ENCODE measurements around the gene NPW.
"Not testable (repeated sequence)": the region's sequence is repeated elsewhere in the genome, so short reads cannot be mapped to it uniquely, and the experiment has no call there.

Gene NPW

DNA sequence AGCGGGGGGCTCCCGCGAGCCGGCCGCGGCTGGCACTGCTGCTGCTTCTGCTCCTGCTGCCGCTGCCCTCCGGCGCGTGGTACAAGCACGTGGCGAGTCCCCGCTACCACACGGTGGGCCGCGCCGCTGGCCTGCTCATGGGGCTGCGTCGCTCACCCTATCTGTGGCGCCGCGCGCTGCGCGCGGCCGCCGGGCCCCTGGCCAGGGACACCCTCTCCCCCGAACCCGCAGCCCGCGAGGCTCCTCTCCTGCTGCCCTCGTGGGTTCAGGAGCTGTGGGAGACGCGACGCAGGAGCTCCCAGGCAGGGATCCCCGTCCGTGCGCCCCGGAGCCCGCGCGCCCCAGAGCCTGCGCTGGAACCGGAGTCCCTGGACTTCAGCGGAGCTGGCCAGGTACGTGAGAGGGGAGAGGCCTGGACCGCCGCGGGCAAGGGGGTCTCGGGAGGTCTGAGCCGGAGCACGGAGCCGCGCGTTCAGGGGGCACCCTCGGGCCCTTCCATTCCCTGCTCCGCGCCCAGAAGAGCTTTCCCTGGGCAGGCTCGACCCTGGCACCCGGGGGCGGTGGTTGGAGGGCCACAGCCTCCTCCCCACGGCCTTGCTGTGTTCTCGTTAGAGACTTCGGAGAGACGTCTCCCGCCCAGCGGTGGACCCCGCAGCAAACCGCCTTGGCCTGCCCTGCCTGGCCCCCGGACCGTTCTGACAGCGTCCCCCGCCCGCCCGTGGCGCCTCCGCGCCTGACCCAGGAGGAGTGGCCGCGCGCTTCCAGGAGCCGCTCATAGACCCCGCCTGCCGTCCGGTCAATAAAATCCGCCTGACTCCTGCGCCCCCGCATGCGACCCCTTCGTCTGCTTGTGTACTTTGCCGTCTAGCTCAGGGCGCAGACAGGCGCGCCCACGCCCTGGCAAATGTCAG lies 591 bp downstream of the NPW start:
- no peak for DNase-seq (ENCODE audit: low read depth in 2 of 2)

GRCh38 chr16:2022723-2023091 lies 3.1 kb downstream of the NPW start:
- DNase-seq (ENCODE audit: low read depth in 2 of 2), result no peak

DNA sequence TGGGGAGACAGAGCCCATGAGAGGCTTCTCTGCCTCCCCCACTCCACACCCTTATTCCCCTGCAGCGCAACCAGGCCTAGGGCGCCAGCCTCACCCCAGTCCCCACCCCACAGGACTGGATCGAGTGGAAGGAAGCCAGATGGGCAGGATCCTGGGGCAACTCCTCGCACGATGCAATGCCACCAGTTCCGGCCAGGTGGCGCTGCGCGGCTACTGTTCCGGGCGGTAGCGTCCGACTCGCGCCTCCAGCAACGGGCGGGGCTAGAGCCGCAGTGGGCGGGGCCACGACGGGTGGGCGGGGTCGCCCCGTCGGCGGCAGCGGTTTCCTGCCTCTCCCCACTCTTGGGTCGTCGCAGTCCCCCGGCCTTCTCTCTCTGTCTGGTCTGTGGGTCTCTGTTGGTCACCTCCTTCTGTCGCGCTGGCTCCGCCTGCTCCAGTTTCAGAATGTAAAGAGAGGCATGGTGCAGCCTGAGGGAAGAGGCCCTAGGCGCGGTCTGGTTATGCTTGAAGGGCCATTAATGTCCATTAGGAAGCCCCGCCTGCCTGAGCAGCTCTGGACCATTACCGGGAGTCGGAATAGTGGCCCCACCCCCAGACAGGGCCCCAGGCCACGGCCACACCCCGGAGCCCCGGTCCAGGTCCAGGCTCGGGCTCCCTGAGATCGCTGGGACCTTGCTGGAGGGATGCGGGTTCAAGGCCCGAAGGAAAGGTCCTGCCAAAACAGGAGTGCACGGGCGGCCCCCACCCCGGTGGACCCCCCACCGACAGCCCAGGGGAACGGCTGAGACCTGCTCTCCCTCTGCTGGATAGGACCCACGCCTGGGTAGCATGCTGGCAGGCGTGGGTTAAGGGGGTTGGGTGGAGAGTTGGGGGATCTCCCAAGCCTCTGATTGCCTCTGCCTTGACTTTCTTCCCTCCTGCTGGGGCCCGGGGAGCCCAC lies 3.8 kb downstream of the NPW start:
- peak; percentile 86 to 89 for DNase-seq (ENCODE audit: low read depth in 2 of 2)

DNA sequence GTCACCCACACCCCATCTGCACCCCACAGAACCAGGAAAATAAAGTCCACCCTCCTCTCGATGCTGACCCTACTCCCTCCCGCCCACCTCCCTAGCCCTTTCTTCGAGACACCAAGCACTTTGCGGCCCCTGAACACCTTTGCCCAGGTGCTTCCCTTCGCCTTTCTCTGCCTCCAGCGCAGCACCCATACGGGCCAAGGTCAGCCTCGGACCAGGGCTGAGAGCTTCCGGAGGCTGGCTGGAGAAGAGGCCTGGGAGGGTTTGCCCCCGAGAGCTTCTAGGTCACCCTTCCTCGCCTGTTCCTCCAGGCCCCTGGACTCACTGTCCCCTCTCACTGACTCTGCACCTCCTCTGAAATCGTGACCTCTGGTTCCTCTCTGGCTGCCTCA lies 4.4 kb downstream of the NPW start:
- no peak for DNase-seq (ENCODE audit: low read depth in 2 of 2)

GRCh38 chr16:2025251-2025650 lies 5.7 kb downstream of the NPW start:
- DNase-seq (ENCODE audit: low read depth in 2 of 2), result no peak

- no peak for DNase-seq (ENCODE audit: low read depth in 2 of 2)
These were observed 6.4 kb downstream of the NPW start for GRCh38 chr16:2025878-2026460.

DNA sequence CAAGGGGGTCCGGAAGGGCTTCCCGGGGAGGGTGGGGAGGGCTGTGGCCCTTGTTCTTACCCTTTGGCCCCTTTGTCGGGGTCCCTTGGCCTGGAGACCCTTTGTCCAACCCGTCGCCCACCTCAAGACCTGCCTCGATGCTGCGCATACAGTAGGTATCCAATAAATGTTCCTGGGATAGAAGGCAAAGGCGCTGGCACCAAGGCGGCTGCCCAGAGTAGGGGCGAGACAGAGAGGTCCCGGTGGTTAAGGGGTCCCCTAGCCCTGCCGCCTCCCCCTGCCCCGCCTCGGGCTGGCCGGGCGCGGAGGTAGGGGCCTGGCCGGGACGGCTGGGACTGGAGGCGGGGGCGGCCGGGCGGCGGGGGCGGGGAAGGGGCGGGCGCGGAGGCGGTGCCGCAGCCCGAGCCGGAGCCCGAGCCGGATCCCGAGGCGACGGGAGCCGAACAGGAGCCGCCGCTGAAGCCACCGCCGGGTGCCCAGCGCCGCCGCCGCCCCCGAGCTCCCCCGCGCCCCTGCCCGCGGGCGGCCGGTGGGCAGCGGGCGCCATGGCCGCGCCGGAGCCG lies 7.0 kb downstream of the NPW start, which contains the start of gene NHERF2:
Gene NHERF2, plus strand, starts transcription at position 442 of the 563 bp plus-strand sequence. Its CDS starts 104 bp downstream, at position 546.
- no peak for DNase-seq (ENCODE audit: low read depth in 2 of 2)

DNA sequence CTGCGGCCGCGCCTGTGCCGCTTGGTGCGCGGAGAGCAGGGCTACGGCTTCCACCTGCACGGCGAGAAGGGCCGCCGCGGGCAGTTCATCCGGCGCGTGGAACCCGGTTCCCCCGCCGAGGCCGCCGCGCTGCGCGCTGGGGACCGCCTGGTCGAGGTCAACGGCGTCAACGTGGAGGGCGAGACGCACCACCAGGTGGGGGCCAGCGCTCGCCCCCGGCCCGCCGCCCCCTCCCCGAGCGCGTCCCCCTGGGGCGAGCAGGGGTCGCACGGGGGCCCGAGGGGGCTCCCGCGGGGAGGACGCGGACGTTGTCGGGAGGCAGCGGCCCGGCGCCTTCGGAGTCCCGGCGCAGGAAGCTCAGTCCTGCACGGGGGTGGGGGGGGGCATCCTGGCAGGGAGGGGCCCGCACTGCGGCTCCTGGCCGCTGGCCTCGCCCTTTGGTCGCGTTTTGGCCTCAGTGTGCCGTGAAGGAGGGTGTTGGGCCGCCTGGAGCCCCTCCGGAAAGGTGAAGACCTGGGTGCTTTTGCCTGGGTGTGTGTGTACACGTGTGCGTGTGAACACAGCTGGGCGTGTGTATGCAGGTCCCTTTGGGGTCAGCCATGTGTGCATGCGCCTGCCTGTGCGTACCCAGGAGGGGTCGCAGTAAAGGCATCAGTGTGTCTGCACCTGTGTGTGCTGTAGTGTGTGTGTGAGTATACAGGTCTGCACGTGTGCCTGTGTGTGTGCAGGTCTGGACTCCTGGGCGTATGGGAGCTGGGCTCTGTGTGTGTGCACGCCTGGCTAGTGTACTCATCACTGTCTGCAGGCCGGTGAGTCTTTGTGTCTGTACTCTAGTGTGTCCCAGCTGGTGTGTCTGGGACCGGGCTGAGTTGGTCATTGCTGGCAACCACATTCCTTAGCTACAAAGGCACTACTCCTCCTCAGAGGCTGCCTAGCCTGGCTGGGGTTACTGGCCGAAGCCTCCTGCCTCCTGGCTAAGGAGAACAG lies 7.7 kb downstream of the NPW start:
- no peak for DNase-seq (ENCODE audit: low read depth in 2 of 2)

- no peak for DNase-seq (ENCODE audit: low read depth in 2 of 2)
These were observed 8.6 kb downstream of the NPW start for GRCh38 chr16:2028146-2028545.

GRCh38 chr16:2028620-2029220 lies 9.1 kb downstream of the NPW start:
- DNase-seq (ENCODE audit: low read depth in 2 of 2), result no peak

DNA sequence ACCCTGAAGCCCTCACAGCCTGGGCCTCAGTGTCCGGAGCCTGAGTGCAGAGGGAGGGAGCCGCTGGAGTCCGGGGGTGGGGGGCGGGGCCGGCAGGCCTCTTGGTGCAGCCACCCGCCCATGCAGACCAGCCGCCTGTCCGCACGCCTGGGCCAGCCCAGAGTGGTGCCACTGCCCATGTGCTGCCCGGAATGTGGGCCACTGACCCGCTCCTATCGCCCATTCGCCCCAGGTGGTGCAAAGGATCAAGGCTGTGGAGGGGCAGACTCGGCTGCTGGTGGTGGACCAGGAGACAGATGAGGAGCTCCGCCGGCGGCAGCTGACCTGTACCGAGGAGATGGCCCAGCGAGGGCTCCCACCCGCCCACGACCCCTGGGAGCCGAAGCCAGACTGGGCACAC lies 9.8 kb downstream of the NPW start:
- no peak for DNase-seq (ENCODE audit: low read depth in 2 of 2)

DNA sequence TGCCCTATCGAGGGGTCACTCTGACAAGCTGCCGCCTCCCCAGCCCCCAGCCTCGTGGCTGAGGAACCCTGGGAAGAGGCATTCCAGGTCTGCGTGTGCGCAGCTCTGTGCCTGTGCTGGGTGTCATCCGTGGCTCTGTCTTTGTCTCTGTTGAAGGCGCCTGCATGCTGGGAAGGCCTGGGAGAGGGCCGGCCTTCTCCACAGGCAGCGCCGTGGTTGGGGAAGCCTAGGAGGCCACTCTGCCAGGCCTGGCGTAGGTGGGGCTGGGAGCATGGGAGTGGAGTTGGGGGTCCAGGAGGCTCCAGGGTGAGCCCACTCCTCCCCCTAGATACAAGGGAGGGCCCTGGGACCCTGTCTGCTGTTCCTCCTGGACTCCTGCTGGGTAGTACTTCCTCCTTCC lies 10.5 kb downstream of the NPW start:
- no peak for DNase-seq (ENCODE audit: low read depth in 2 of 2)

DNA sequence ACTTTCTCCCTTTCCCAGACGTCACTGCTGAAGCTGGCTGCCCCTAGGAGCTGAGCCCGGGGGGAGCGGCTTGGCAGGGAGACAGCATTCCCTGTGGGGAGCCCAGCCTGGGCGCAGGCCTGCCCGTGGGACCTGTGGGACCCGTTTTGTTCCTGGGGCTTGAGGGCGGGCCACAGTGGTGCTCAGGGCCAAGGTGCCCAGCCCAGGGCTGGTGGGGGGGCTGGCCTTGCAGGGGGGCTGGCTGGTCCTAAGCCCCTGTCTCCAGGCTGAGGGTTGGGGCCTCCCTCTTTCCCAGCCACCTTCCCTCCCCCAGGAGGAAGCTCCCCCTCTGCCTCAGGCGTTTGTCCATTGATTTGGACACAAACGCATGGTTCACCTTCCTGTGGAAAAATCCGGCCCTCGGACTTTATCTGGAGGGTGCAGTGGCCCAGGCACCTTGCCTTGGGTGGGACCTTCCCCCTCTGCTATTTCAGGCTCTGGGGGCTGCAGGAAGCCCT lies 11.5 kb downstream of the NPW start:
- no peak for DNase-seq (ENCODE audit: low read depth in 2 of 2)

DNA sequence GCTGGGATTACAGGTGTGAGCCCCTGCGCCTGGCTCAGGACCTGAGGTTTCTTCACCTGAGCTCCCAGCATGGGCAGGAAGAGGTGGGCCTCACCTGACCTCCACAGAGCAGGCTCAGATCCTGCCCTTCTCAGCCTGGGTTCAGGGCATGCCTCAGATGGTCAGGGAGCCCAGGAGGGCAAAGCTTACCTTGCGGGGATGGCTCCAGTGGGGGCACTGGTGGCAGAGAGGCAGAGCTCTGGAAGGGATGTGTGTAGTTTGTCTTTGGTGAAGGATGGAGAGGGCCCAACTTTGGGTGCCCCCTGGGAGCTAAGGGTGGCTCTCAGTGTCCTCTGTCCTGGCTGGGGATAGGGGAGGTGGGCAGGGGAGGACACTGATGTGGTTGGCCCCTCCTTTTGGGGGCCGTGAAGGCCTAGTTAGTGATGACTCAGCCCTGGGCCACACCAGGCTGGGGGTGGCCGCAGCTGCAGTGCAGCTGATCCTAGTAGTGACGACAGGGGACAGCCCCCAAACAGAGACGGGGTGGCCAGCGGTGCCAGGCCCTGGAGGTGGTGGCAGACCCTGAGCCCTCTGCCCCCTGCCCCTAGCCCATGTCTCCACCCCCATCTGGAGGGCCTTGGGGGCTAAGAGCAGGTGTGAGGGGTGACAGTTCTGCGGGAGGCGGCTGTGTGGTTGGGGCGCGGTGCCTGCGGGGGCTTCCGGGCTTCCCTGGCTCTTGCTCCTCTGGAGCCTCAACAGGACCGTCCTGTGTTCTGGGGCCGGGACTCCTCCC lies 12.9 kb downstream of the NPW start:
- DNase-seq (ENCODE audit: low read depth in 2 of 2), result no peak

GRCh38 chr16:2033057-2033908 lies 13.7 kb downstream of the NPW start:
- no peak for DNase-seq (ENCODE audit: low read depth in 2 of 2)

- DNase-seq (ENCODE audit: low read depth in 2 of 2), result not testable (repeated sequence)
These were observed 14.5 kb downstream of the NPW start for GRCh38 chr16:2033909-2034695.

DNA sequence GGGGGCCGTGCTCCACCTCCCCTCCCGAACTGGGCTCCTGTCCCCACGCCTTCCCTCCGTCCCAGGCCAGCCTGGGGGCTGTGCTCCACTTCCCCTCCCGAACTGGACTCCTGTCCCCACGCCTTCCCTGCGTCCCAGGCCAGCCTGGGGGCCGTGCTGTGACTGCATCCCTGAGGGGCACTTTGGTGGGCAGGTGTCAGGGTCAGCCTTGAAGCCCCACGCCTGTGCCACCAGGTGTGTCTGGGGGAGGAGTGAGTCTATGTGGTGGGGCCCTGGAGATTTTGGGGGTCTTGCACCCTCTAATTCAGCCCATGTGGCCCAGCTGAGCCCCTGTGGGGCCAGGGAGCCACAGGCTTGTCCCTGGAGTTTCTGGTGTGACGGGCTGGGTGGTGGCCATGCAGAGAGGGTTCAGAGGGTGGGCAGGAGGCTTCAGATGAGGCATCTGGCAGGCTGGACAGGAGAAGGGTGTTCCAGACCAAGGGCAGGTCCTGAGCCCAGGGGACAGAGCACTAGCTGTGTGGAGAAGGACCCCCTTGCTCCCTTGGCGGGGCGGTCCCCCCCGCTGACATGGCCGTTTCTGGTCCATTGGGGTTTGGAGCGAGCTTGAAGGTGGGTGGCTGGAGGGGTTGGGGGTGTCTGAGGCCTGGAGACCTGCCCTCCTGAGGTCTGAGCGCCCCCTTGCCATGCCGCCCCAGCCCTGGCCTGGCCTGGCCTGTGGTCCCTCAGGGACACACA lies 15.3 kb downstream of the NPW start:
- DNase-seq (ENCODE audit: low read depth in 2 of 2), result no peak

Measured in stimulated activated CD8-positive, alpha-beta memory T cell treated with anti-CD3 and anti-CD28 coated beads, Interleukin-15, amount 100 ng/mL, for 4 hours (primary cell).